Retinal pigment epithelial cell (primary cell): Measurements from ENCODE around the gene PLA2G2C.

Source experiments
- DNase-seq: peaks from one replicate; pipeline ENCODE4 v3.0.0-alpha.2; 2010; ENCODE audit warnings: low read depth
- H3K4me3 ChIP-seq: 2 replicates; pipeline ENCODE4 v1.5.1; 2011; ENCODE audit warnings: mild to moderate bottlenecking, low read length, control low read depth, moderate library complexity
- TF ChIP-seq, protein P1 (sequence below): conservative IDR thresholded peaks from 2 replicates; pipeline ENCODE4 v1.5.1; 2011; ENCODE audit warnings: low read depth, low read length, control low read depth, inconsistent platforms

PLA2G2C gene

DNA sequence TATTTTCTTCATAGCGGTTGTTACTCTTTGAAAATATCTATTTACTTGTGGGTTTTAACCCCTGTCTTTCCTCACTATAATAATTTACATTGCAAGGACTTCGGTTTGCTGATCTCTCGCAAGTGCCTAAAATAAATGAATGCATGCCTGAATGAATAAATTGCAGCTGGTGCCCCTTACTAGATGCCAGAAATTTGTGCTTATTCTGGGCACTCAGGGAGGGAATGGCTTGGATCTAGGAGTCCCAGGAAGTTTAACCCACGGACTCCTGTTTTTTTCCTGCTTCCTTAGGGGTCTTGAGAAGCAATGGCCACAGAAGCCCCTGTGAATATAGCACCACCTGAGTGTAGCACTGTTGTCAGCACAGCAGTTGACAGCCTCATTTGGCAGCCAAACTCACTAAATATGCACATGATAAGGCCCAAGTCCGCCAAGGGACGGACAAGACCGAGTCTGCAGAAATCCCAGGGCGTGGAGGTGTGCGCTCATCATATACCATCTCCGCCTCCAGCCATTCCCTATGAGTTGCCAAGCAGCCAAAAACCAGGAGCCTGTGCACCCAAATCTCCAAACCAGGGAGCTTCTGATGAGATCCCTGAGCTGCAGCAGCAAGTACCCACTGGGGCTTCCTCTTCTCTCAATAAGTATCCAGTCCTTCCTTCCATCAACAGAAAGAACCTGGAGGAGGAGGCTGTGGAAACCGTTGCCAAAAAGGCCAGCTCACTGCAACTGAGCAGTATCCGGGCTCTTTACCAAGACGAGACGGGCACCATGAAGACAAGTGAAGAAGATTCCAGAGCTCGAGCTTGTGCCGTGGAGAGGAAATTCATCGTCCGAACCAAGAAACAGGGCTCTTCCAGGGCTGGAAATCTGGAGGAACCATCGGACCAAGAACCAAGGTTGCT, 4.2 kb upstream of the PLA2G2C start:
- no peak overlapping the region for H3K4me3 ChIP-seq
- no peak for DNase-seq
- TF ChIP-seq, protein P1, sequence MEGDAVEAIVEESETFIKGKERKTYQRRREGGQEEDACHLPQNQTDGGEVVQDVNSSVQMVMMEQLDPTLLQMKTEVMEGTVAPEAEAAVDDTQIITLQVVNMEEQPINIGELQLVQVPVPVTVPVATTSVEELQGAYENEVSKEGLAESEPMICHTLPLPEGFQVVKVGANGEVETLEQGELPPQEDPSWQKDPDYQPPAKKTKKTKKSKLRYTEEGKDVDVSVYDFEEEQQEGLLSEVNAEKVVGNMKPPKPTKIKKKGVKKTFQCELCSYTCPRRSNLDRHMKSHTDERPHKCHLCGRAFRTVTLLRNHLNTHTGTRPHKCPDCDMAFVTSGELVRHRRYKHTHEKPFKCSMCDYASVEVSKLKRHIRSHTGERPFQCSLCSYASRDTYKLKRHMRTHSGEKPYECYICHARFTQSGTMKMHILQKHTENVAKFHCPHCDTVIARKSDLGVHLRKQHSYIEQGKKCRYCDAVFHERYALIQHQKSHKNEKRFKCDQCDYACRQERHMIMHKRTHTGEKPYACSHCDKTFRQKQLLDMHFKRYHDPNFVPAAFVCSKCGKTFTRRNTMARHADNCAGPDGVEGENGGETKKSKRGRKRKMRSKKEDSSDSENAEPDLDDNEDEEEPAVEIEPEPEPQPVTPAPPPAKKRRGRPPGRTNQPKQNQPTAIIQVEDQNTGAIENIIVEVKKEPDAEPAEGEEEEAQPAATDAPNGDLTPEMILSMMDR = no peak

DNA sequence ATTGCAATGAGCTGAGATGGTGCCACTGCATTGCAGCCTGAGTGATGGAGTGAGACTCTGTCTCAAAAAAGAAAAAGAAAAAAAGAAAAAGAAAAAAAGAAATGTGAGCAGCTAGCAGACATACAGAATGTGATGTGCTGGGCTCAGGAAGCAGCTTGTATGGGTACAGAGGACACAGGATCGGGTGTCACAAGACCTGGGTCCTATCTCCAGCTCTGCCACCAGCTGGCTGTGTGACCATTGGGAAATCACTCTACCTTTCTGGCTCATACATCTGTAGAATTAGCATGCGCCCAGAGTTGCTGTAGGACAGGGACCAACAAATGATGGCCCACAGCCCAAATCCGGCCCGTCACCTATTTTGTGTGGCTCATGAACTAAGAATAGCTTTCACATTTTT, 3.3 kb upstream of the PLA2G2C start:
- H3K4me3 ChIP-seq = no peak overlapping the region
- TF ChIP-seq, protein P1 = no peak
- DNase-seq = no peak

DNA sequence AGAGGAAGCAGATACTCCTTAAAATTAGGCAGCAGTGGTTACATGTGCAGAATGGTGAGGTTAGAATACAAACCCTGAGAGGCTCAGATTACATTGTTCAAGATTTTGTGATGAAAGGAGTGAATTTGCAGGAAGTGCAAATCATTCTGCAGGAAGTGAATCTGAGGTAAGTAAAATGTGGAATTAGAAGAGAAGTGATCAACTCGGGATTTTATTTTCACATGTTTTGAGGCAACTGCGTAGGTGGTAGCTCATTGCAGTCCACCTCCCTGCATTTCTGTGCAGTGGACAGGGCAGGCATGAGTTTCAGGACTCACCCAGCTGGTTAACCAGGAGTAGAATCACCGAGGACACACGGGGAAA, 2.1 kb upstream of the PLA2G2C start:
- TF ChIP-seq, protein P1 = no peak
- DNase-seq = no peak
- H3K4me3 ChIP-seq = no peak overlapping the region

DNA sequence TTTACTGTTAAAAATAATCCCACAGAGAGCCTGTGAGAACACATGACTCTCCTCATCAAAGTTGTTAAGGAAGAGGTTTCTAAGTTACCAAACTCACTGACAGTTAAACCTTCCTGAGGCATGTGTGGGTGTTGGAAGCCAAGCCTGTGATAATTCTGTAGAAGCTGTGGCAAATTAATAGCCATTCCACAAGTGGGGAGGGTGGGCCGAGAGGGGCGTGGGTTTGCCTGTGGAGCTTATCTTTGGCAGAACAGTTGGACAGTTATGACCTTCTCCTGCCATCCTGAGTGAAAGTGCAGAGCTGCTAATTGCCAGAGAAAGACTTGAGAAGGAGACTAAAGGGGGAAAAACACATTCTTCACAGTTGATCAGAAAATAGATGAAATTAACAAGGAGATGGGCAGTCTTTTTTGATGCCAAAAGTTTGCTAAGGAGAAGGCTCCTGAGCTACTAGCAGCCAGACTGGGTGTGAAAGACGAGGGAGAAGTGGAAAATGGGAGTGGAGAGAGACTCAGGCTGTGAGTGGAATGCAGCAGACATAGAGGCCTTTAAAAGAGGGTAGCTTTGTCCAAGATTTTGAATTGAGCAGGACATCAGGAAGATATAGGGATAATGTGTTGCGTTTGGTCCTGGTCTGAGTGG, 1.6 kb upstream of the PLA2G2C start:
- no peak overlapping the region for H3K4me3 ChIP-seq
- TF ChIP-seq, protein P1 = no peak
- DNase-seq = no peak

DNA sequence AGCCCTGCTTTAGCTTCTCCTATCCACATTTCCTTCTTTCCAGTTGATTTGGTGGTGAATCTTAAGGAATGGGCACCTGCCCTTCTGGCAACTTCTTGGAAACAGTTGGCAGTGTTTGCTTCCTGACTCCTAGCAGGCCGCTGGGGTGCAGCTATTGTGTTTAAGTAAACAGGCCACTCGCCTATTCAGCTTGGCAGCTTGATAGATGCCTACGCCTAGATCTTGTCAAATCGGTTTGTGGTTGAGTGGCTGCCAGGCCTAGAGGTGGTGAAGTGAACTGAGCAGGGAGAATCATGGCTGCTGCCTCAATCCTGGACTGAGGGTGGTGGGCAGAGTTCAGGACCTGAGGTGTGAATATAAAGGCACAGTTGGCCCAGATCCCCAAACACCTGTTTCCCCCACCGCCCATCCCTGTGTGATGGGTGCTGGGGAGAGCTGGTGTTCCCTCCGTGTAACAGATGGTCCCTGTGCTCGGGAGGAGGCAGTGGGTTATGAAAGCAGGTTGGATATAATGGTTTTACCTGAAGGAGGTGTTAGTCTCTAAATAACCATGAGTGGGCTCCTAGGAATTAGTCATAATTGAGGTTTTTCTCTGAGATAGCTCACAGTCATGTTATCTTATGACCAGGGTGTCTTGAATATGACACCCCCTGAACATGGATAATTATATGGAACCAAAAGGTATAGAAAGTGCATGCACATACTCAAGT, 940 bp upstream of the PLA2G2C start:
- no peak for DNase-seq
- H3K4me3 ChIP-seq = no peak overlapping the region
- TF ChIP-seq, protein P1 = no peak

DNA sequence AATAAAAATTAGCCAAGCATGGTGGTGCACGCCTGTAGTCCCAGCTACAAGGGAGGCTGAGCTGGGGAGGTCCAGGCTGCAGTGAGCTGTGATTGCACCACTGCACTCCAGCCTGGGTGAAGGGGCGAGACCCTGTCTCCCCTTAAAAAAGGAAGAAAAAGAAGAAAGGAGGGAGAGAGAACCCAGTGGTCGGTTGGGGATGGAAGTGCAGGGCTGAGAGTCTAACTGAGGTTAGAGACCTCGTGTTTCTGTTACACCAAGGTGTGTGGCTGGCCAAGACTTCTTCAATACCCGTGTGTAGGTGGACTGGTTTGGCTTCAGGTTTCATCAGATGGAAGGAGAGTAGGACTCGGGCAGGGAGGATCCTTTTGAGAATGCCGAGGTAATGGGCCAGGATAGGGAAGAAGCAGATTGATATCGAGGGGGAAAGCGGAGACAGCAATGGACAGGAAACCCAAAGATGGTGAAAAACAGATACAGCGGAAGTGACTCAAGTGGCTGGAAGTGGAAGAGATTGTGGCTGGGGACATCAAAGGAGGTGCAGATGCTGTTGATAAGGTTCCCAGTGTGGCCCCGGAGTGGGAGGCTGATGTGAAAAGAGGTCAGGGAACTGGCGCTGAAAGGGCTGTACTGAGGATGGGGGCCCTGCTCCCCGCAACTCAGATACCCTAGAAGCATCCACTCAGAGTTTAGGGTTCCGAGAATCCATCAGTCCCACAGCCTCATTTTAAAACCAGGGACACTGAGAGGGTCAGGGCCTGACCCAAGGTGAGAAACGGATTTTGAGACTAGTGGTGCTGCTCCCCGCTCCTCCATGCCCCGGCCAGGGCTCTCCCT, 1.1 kb downstream of the PLA2G2C start:
- TF ChIP-seq, protein P1 = no peak

More for the DNA sequence above, 1.1 kb downstream of the PLA2G2C start:
- peak overlapping the region; percentile 14 for H3K4me3 ChIP-seq
- no peak for DNase-seq
